T-helper 1 cell treated with Interleukin-12 subunit alpha and Interleukin-12 subunit beta and Interleukin-4 antibody, amounts not matched to agents 30 μg/mL and 1 μg/mL, for 36 hours (primary cell): ENCODE measurements around the gene ATG9A.
A peak's percentile ranks its signal among the peaks of the same experiment; 100 is the strongest.
"Not testable (repeated sequence)": the region's sequence is repeated elsewhere in the genome, so short reads cannot be mapped to it uniquely, and the experiment has no call there.

Experiments
- H3K27ac Mint-ChIP-seq: one replicate; pipeline ENCODE4 v1.8.0; 2021; ENCODE audit warnings: mild to moderate bottlenecking, mixed read lengths
- H3K27me3 Mint-ChIP-seq: one replicate; pipeline ENCODE4 v1.8.0; 2021; ENCODE audit warnings: low read depth, mixed read lengths
- H3K36me3 Mint-ChIP-seq: one replicate; pipeline ENCODE4 v1.8.0; 2021; ENCODE audit warnings: low read depth, mixed read lengths
- H3K4me1 Mint-ChIP-seq: one replicate; pipeline ENCODE4 v1.8.0; 2021; ENCODE audit warnings: low read depth, mixed read lengths
- H3K4me3 Mint-ChIP-seq: one replicate; pipeline ENCODE4 v1.8.0; 2021; ENCODE audit warnings: mild to moderate bottlenecking, moderate library complexity, mixed read lengths
- H3K9me3 Mint-ChIP-seq: one replicate; pipeline ENCODE4 v1.8.0; 2021; ENCODE audit warnings: mixed read lengths

ATG9A gene

GRCh38 chr2:219207884-219208740 is 21.3 kb downstream of the ATG9A start:
- H3K27me3 Mint-ChIP-seq = no peaks in the 10 kb centered on the region
- peaks cover 4% of the 10 kb centered on the region for H3K9me3 Mint-ChIP-seq
- H3K4me3 Mint-ChIP-seq = peak overlapping the region; percentile 86
- H3K27ac Mint-ChIP-seq = peak overlapping the region; percentile 73
- H3K36me3 Mint-ChIP-seq = peaks cover 17% of the 10 kb centered on the region
- peaks cover 38% of the 10 kb centered on the region for H3K4me1 Mint-ChIP-seq

DNA sequence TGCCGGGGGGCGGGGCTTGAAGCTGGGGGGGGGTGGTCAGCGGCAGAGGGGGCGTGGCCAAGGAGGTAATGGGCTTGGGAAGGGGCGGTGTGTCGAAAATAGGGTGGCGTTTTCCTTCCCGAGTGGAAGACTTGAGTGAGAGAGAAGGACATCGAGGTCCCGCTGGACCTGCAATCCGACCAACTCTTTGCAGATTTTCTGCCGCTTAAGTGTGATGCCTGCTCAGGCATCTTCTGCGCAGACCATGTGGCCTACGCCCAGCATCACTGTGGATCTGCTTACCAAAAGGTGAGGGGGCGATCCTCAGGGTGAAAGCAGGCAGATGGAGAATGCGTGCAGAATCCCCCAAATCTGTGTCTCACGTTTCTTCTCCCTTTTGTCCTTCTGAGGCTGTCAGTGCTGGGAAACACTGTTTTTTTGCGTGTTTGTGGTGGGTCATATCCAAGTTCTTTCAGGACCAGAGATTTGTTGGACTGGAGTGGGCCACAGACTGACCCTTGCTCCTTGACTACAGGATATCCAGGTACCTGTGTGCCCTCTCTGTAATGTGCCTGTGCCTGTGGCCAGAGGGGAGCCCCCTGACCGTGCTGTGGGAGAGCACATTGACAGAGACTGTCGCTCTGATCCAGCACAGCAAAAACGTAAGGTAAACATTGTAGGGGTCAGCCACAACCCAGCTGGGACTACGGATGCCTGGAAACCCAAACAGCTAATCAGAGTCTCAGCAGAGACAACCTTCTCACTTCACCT is 22.1 kb downstream of the ATG9A start:
- peak overlapping the region; percentile 86 for H3K4me3 Mint-ChIP-seq
- peak overlapping the region; percentile 67 for H3K27ac Mint-ChIP-seq
- peaks cover 17% of the 10 kb centered on the region for H3K36me3 Mint-ChIP-seq
- peaks cover 38% of the 10 kb centered on the region for H3K4me1 Mint-ChIP-seq
- peaks cover 4% of the 10 kb centered on the region for H3K9me3 Mint-ChIP-seq
- no peaks in the 10 kb centered on the region for H3K27me3 Mint-ChIP-seq

DNA sequence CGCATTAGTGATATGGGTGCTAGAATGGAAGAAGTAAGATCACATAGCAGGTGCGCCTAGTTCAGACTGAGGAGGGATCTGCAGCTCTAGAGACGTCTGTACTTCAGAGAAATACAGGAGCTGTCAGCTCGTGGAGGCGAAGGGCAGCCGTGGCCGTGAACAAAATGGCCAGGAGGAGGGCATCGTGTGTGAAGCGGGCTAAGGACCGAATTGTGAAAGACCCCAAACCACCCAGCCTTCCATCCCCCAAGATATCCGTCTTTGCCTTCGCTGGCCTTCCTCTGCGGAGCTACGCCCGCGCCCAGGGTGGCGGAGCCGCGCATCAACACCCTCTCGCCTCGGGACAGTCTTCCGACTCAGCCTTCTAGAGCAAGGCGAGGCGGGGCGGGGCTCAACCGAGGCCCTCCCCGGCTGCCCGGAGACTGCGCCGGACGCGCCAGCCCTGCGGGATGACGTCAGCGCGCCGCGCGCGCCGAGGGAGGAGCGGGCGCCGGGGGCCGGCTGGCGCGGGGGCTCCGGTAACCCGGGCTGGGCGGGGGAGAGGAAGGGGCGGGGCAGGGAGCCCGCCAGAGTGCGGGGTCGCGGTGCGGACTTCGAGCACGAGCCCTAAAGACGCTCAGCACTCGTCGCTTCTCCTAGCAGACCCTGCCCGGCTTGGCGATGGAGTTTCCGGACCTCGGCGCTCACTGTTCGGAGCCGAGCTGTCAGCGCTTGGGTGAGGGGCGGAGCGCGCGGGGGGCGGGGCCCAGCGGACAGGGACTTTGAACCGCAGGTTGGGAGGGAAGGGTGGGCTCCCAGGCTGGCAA is 22.9 kb downstream of the ATG9A start, which contains the start of gene ZFAND2B:
TSS of gene ZFAND2B (plus strand) at position 455 of the 806 bp plus-strand sequence. CDS start at position 661, 206 bp downstream.
- Mint-ChIP-seq H3K4me1 (peaks cover 35% of the 10 kb centered on the region), H3K36me3 (peaks cover 15% of the 10 kb centered on the region), H3K27ac (peak within 1 kb of the TSS; percentile 94)

GRCh38 chr2:219205981-219206327 is 23.5 kb downstream of the ATG9A start:
- no peaks in the 10 kb centered on the region for H3K27me3 Mint-ChIP-seq
- peaks cover 32% of the 10 kb centered on the region for H3K4me1 Mint-ChIP-seq
- H3K9me3 Mint-ChIP-seq = peaks cover 4% of the 10 kb centered on the region
- peak overlapping the region; percentile 94 for H3K27ac Mint-ChIP-seq
- peak overlapping the region; percentile 86 for H3K4me3 Mint-ChIP-seq
- H3K36me3 Mint-ChIP-seq = peaks cover 15% of the 10 kb centered on the region

More for the DNA sequence above, 22.9 kb downstream of the ATG9A start, which contains the start of gene ZFAND2B:
- Mint-ChIP-seq H3K27me3 (no peaks in the 10 kb centered on the region), H3K9me3 (peaks cover 4% of the 10 kb centered on the region), H3K4me3 (peak within 1 kb of the TSS; percentile 86)

DNA sequence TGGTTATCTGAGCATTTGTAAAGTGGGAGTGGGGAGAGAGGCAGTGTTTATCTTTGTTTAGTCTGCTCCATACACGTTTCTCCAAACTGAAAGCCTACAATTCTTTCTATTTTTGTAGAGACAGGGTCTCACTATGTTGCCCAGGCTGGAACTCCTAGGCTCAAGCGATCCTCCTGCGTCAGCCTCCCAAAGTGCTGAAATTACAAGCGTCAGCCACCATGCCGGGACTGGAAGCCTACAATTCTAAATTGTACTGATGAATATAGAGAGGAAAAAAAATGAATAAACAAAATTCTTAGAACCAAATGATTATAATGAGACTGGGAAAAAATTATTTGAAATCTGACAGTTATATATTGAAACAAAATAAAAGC is 24.3 kb downstream of the ATG9A start:
- no peak overlapping the region for H3K4me3 Mint-ChIP-seq
- H3K36me3 Mint-ChIP-seq = peaks cover 15% of the 10 kb centered on the region
- no peaks in the 10 kb centered on the region for H3K27me3 Mint-ChIP-seq
- H3K9me3 Mint-ChIP-seq = peaks cover 4% of the 10 kb centered on the region
- no peak overlapping the region for H3K27ac Mint-ChIP-seq
- H3K4me1 Mint-ChIP-seq = peaks cover 30% of the 10 kb centered on the region

DNA sequence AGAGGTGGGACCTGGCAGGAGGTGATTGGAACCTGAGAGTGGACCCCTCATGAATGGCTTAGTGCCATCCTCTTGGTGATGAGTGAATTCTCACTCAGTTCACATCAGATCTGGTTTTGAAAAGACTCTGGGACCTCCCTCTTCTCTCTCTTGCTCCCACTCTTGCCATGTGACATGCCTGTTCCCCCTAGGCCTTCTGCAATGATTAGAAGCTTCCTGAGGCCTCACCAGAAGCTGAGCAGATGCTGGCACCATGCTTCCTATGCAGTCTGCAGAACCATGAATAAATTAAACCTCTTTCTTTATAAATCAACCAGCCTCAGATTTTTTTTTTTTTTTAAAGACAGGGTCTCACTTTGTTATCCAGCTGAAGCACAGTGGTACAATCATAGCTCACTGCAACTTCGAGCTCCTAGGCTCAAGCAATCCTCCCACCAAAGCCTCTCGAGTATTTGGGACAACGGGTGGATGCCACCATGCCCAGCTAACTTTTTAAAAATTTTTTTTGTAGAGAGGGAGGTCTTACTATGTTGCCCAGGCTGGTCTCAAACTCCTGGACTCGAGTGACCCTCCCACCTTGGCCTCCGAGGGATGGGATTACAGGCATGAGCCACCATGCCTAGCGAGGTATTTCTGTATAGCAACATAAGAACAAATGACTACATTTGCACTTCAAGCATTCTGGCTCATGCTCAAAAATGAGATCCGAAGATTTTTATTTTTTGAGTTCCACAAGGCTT is 24.8 kb downstream of the ATG9A start:
- Mint-ChIP-seq H3K9me3 (peaks cover 4% of the 10 kb centered on the region), H3K4me1 (peaks cover 25% of the 10 kb centered on the region), H3K27ac (no peak overlapping the region), H3K4me3 (no peak overlapping the region), H3K27me3 (no peaks in the 10 kb centered on the region), H3K36me3 (peaks cover 11% of the 10 kb centered on the region)

DNA sequence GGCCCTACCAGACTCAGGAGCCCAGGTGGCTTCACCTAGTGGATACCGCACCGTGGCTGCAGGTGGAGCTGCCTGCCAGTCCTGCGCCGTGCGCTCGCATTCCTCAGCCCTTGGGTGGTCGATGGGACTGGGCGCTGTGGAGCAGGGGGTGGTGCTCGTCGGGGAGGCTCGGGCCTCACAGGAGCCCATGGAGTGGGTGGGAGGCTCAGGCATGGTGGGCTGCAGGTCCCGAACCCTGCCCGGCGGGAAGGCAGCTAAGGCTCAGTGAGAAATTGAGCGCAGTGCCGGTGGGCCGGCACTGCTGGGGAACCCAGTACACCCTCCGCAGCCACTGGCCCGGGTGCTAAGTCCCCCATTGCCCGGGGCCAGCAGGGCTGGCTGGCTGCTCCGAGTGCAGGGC is 28.1 kb downstream of the ATG9A start:
- not testable (repeated sequence) for H3K4me3 Mint-ChIP-seq, H3K4me1 Mint-ChIP-seq

DNA sequence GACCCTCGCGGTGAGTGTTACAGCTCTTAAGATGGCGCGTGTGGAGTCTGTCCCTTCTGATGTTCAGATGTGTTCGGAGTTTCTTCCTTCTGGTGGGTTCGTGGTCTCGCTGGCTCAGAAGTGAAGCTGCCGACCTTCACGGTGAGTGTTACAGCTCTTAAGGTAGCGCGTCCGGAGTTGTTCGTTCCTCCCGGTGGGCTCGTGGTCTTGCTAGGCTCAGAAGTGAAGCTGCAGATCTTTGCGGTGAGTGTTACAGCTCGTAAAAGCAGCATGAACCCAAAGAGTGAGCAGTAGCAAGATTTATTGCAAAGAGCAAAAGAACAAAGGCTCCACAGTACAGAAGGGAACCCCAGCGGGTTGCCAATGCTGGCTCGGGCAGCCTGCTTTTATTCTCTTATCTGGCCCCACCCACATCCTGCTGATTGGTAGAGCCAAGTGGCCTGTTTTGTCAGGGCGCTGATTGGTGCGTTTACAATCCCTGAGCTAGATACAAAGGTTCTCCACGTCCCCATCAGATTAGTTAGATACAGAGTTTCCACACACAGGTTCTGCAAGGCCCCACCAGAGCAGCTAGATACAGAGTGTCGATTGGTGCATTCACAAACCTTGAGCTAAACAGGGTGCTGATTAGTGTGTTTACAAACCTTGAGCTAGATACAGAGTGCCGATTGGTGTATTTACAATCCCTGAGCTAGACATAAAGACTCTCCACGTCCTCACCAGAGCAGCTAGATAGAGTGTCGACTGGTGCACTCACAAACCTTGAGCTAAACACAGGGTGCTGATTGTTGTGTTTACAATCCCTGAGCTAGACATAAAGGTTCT is 28.7 kb downstream of the ATG9A start:
- H3K9me3 Mint-ChIP-seq, H3K36me3 Mint-ChIP-seq, H3K27me3 Mint-ChIP-seq, H3K4me1 Mint-ChIP-seq: not testable (repeated sequence)
- peak overlapping the region; percentile 70 for H3K4me3 Mint-ChIP-seq
- peak overlapping the region; percentile 53 for H3K27ac Mint-ChIP-seq

More for the DNA sequence above, 28.1 kb downstream of the ATG9A start:
- H3K27me3 Mint-ChIP-seq, H3K36me3 Mint-ChIP-seq, H3K9me3 Mint-ChIP-seq, H3K27ac Mint-ChIP-seq: not testable (repeated sequence)

DNA sequence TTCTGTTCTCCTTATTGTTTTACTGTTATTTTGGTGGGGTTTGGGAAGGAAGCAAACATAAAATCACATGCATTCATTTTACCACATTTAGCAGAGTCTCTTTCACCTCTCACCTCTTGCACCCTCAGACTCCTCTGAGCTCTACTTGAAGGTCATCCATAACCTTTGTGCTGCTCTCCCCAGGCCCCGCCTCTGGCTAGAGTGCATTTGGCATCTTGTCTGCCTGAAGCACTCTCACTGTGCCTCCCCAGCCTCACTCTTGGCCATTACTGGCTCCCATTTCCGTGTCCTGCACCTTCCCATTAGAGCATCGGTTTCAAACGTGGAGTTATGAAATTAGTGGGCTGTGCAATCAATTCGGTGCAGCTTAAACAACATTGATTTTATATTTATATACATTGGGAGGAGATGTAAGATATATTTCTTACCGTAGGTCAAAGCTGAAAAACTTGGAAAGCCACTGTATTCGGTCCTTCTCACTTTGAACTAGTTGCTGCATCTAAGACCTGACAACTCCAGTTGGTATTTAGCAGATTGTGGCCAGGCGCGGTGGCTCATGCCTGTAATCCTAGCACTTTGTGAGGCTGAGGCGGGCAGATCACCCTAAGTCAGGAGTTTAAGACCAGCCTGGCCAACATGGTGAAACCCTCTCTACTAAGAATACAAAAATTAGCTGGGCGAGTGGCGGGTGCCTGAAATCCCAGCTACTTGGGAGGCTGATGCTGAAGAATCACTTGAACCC is 29.8 kb downstream of the ATG9A start:
- Mint-ChIP-seq H3K9me3 (peaks cover 4% of the 10 kb centered on the region), H3K27me3 (peaks cover 5% of the 10 kb centered on the region), H3K4me1 (peaks cover 4% of the 10 kb centered on the region), H3K4me3 (no peak overlapping the region), H3K36me3 (no peaks in the 10 kb centered on the region), H3K27ac (no peak overlapping the region)

- H3K36me3 Mint-ChIP-seq = no peaks in the 10 kb centered on the region
- no peak overlapping the region for H3K4me3 Mint-ChIP-seq
- no peaks in the 10 kb centered on the region for H3K9me3 Mint-ChIP-seq
- peaks cover 5% of the 10 kb centered on the region for H3K27me3 Mint-ChIP-seq
- peaks cover 4% of the 10 kb centered on the region for H3K4me1 Mint-ChIP-seq
- H3K27ac Mint-ChIP-seq = no peak overlapping the region
Measured at GRCh38 chr2:219198974-219199373, 30.5 kb downstream of the ATG9A start.

DNA sequence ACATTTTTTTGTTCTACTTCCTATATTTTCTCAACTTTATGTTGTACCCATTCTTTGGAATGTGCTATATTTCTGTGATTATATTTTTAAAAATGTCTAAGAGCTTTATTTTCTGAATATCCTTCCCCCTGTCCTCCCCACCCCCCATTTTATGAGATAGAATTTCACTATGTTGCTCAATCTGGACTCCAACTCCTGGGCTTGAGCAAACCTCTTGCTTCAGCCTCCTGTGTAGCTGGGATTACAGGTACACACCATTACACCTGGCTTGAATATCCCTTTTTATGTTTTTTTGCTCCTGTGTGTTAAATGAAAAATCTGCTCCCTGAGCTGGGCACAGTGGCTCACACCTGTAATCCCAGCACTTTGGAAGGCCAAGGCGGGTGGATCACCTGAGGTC is 32.0 kb downstream of the ATG9A start:
- Mint-ChIP-seq H3K9me3 (no peaks in the 10 kb centered on the region), H3K27me3 (peaks cover 5% of the 10 kb centered on the region), H3K4me1 (peaks cover 4% of the 10 kb centered on the region), H3K27ac (no peak overlapping the region), H3K4me3 (no peak overlapping the region), H3K36me3 (no peaks in the 10 kb centered on the region)

DNA sequence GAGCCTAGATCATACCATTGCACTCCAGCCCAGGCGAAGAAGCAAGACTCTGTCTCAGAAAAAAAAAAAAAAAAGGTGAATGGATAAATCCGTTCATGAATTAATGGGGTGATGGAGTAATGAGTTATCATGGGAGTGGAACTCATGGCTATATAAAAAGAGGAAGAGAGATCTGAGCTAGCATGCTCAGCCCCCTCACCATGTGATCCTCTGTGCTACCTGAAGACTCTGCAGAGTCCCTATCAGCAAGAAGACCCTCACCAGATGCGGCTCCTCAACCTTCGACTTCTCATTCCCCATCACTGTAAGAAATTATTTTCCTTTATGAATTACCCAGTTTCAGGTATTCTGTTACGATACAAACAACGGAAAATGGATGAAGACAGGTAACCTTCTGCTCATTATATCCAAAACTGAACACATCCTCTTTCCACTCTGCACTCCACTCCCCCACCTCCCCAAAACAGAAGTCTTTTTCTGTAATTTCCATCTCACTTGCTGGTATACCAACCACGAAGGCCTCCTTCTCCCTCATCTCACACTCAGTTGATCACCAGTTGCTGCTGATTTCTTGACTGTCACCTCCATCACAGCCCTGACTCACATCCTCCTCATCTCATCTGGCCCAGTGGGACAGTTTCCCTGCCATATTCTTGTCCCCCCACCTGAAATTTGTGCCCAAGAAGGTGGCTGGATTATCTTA is 42.5 kb downstream of the ATG9A start:
- H3K4me3 Mint-ChIP-seq = no peak overlapping the region
- peak overlapping the region; percentile 41 for H3K27ac Mint-ChIP-seq

More for the DNA sequence above, 42.5 kb downstream of the ATG9A start:
- Mint-ChIP-seq H3K27me3 (no peaks in the 10 kb centered on the region), H3K9me3 (no peaks in the 10 kb centered on the region), H3K4me1 (peaks cover 17% of the 10 kb centered on the region), H3K36me3 (peaks cover 27% of the 10 kb centered on the region)
